ENCODE results near the gene BMP7. TPM values are rescaled to one million over a fixed set of nuclear protein-coding genes. Genes with fewer than 3 reads are reported as not detected.

BMP7 gene
- total and polyA plus RNA-seq, 2 experiments from 2014 or later: not detected

- Histone ChIP-seq H3K4me1 (ENCODE audit: insufficient read depth) (no peaks in the 10 kb centered on the region), H3K9ac (no peak overlapping the region), H3K4me3 (no peak overlapping the region), H3K4me2 (ENCODE audit: unreplicated experiment) (no peak overlapping the region), H3K27me3 (replicated peaks; ENCODE audit: insufficient read depth) (peaks cover 67% of the 10 kb centered on the region), H2AFZ (no peak overlapping the region), H3K27ac (no peak overlapping the region), H4K20me1 (ENCODE audit: insufficient read depth) (no peaks in the 10 kb centered on the region), H3F3A (ENCODE audit: insufficient read depth) (no peaks in the 10 kb centered on the region), H3K79me2 (ENCODE audit: insufficient read depth) (no peaks in the 10 kb centered on the region), H3K9me2 (ENCODE audit: insufficient read depth) (no peaks in the 10 kb centered on the region), H3K9me3 (ENCODE audit: low read depth) (no peaks in the 10 kb centered on the region), H3K36me3 (ENCODE audit: low read depth) (no peaks in the 10 kb centered on the region)
- DNase-seq: peak; percentile 18
- WGBS, 2 experiments (ENCODE audit: low coverage in 1 of 2, low lambda C conversion rate in 2 of 2, missing lambda C conversion rate in 2 of 2): 51 to 52% methylated on average over 15 of the region's 15 CpGs
- in situ Hi-C loops (cut with MboI): no loop called here
- TF ChIP-seq EZH2 (IDR thresholded peaks at IDR 0.05; ENCODE audit: insufficient read depth, poor library complexity, severe bottlenecking) (no peak), EZH2phosphoT487 (IDR thresholded peaks at IDR 0.05; ENCODE audit: insufficient read depth, low read depth) (no peak)
These were observed 29.4 kb downstream of the BMP7 start for GRCh38 chr20:57236813-57237584.

DNA sequence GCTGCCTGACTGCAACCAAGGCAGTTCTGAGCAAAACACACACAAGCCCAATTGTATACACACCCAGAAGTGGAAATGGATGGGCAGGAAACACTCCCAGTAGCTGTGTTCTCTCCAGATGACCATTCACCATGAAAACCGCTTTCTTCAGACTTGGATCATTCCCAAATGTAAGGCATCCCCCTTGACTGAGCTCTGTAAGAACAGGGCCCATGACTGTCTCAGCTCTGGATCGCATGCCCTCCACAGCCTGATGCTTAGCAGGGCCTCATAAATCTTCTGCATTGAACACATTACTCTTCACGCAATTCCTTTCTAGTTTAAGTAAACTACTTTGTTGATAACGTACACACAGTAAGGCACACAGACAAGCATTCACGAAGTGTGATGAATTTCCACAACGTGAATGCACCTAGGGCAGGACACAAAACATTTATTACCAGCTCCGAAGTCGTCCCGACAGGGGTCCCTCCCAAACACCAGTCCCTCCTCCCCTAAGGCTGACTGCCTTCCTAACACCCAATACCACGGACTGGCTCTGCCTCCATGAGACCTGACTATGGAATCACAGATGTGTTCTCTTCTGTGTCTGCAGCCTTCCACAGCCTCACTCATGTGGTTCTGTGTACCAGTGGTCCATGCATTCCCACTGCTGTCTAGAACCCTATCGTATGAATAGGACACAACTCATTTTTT, 31.7 kb downstream of the BMP7 start:
- Histone ChIP-seq H3K36me3 (ENCODE audit: low read depth) (no peaks in the 10 kb centered on the region), H3K27ac (no peak overlapping the region), H3K4me1 (ENCODE audit: insufficient read depth) (no peaks in the 10 kb centered on the region), H2AFZ (no peak overlapping the region), H3K27me3 (replicated peaks; ENCODE audit: insufficient read depth) (peaks cover 81% of the 10 kb centered on the region), H3K9ac (no peak overlapping the region), H3K79me2 (ENCODE audit: insufficient read depth) (no peaks in the 10 kb centered on the region), H3K4me2 (ENCODE audit: unreplicated experiment) (no peak overlapping the region), H3F3A (ENCODE audit: insufficient read depth) (no peaks in the 10 kb centered on the region), H3K9me3 (ENCODE audit: low read depth) (no peaks in the 10 kb centered on the region), H3K4me3 (no peak overlapping the region), H3K9me2 (ENCODE audit: insufficient read depth) (no peaks in the 10 kb centered on the region), H4K20me1 (ENCODE audit: insufficient read depth) (no peaks in the 10 kb centered on the region)
- TF ChIP-seq EZH2 (IDR thresholded peaks at IDR 0.05; ENCODE audit: insufficient read depth, poor library complexity, severe bottlenecking): no peak
- TF ChIP-seq EZH2phosphoT487 (IDR thresholded peaks at IDR 0.05; ENCODE audit: insufficient read depth, low read depth): no peak
- in situ Hi-C loops (cut with MboI): no loop called here
- no peak for DNase-seq
- 43 to 48% methylated on average over 11 of the region's 11 CpGs for WGBS, 2 experiments (ENCODE audit: low coverage in 1 of 2, low lambda C conversion rate in 2 of 2, missing lambda C conversion rate in 2 of 2)

- Histone ChIP-seq H3K9ac (no peak overlapping the region), H3F3A (ENCODE audit: insufficient read depth) (no peaks in the 10 kb centered on the region), H3K79me2 (ENCODE audit: insufficient read depth) (no peaks in the 10 kb centered on the region), H3K27me3 (replicated peaks; ENCODE audit: insufficient read depth) (peaks cover 68% of the 10 kb centered on the region), H3K36me3 (ENCODE audit: low read depth) (no peaks in the 10 kb centered on the region), H3K9me2 (ENCODE audit: insufficient read depth) (no peaks in the 10 kb centered on the region), H3K4me1 (ENCODE audit: insufficient read depth) (no peaks in the 10 kb centered on the region), H3K4me2 (ENCODE audit: unreplicated experiment) (no peak overlapping the region), H3K27ac (no peak overlapping the region), H4K20me1 (ENCODE audit: insufficient read depth) (no peaks in the 10 kb centered on the region), H2AFZ (no peak overlapping the region), H3K9me3 (ENCODE audit: low read depth) (no peaks in the 10 kb centered on the region), H3K4me3 (no peak overlapping the region)
- TF ChIP-seq EZH2 (IDR thresholded peaks at IDR 0.05; ENCODE audit: insufficient read depth, poor library complexity, severe bottlenecking) (no peak), EZH2phosphoT487 (IDR thresholded peaks at IDR 0.05; ENCODE audit: insufficient read depth, low read depth) (no peak)
- DNase-seq: no peak
- 75 to 87% methylated on average over 2 of the region's 2 CpGs for WGBS, 2 experiments (ENCODE audit: low coverage in 1 of 2, low lambda C conversion rate in 2 of 2, missing lambda C conversion rate in 2 of 2)
- in situ Hi-C loops (cut with MboI): no loop called here
These were observed 34.5 kb downstream of the BMP7 start for GRCh38 chr20:57231951-57232428.

DNA sequence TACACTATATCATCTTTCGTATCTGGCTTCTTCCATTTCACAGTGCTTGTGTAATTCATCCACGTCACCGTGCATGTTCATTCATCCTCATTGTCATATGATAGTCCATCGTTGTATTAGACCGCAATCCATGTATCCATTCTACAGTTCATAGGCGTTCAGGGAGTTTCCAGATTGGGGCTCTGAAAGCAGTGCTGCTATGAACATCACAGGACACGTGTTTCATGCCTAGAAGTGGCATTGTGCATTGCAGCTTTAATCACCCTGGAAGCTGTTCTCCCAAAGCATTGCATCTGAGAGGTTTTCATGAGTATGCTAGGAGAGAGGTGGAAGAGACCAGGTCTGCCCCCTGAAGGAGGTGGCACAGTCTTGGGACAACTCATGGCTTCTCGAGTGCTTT, 35.3 kb downstream of the BMP7 start:
- no peak overlapping the region for H2AFZ ChIP-seq
- H4K20me1 ChIP-seq (ENCODE audit: insufficient read depth): no peaks in the 10 kb centered on the region
- no peak overlapping the region for H3K4me2 ChIP-seq (ENCODE audit: unreplicated experiment)
- H3F3A ChIP-seq (ENCODE audit: insufficient read depth): no peaks in the 10 kb centered on the region
- no peak for TF ChIP-seq EZH2phosphoT487 (IDR thresholded peaks at IDR 0.05; ENCODE audit: insufficient read depth, low read depth)
- no peak for TF ChIP-seq EZH2 (IDR thresholded peaks at IDR 0.05; ENCODE audit: insufficient read depth, poor library complexity, severe bottlenecking)
- in situ Hi-C loops (cut with MboI): no loop called here
- no peaks in the 10 kb centered on the region for H3K9me2 ChIP-seq (ENCODE audit: insufficient read depth)
- no peak overlapping the region for H3K9ac ChIP-seq
- no peaks in the 10 kb centered on the region for H3K4me1 ChIP-seq (ENCODE audit: insufficient read depth)
- peaks cover 60% of the 10 kb centered on the region for H3K27me3 ChIP-seq (replicated peaks; ENCODE audit: insufficient read depth)
- DNase-seq: no peak
- H3K4me3 ChIP-seq: no peak overlapping the region
- H3K79me2 ChIP-seq (ENCODE audit: insufficient read depth): no peaks in the 10 kb centered on the region
- H3K9me3 ChIP-seq (ENCODE audit: low read depth): no peaks in the 10 kb centered on the region
- no peak overlapping the region for H3K27ac ChIP-seq
- WGBS, 2 experiments (ENCODE audit: low coverage in 1 of 2, low lambda C conversion rate in 2 of 2, missing lambda C conversion rate in 2 of 2): 56 to 58% methylated on average over 8 of the region's 8 CpGs
- no peaks in the 10 kb centered on the region for H3K36me3 ChIP-seq (ENCODE audit: low read depth)
